SK-N-SH treated with all-trans-retinoic acid at 6 μM for 48 hours (cell line): ENCODE data around the gene GPRIN3.

Experiments
- GLIS3 ChIP-seq: fragments of 250-450 bp; sonication (Bioruptor Pico); IDR thresholded peaks from 2 replicates; pipeline ENCODE4 v1.5.0; 2020; ENCODE audit warnings: mild to moderate bottlenecking, moderate library complexity
- PATZ1 ChIP-seq: fragments of 250-450 bp; sonication (Bioruptor Pico); IDR thresholded peaks from 2 replicates; pipeline ENCODE4 v1.8.0; 2020; ENCODE audit warnings: mild to moderate bottlenecking, moderate library complexity, borderline replicate concordance
- ZNF565 ChIP-seq: fragments of 450-650 bp; formaldehyde crosslinking; conservative IDR thresholded peaks from 2 replicates; pipeline ENCODE4 v1.5.0; 2020; ENCODE audit warnings: low read depth, mild to moderate bottlenecking, moderate library complexity
- ZNF8 ChIP-seq: fragments of 450-650 bp; formaldehyde crosslinking; IDR thresholded peaks from 2 replicates; pipeline ENCODE4 v1.5.0; 2020; ENCODE audit warnings: mild to moderate bottlenecking, moderate library complexity

- TF ChIP-seq PATZ1 (CRISPR knock-in tag), result no peak
- no peak for TF ChIP-seq ZNF565 (CRISPR knock-in tag)
- TF ChIP-seq GLIS3 (CRISPR knock-in tag), result no peak
- no peak for TF ChIP-seq ZNF8 (CRISPR knock-in tag)
Observed at GRCh38 chr4:89352541-89352940, 44.9 kb upstream of the GPRIN3 start.
